Neural cell (in vitro differentiated cells): Measurements from ENCODE around the gene PRSS2. TPM values are rescaled to one million over a fixed set of nuclear protein-coding genes. Genes with fewer than 3 reads are reported as not detected.

ENCODE experiments used
- polyA plus RNA-seq: library from polyadenylated mRNA; depleted of rRNA; stranded (reverse); fragments of >200 nt; gene quantifications from 2 replicates; pipeline ENCODE4 v1.2.3, GENCODE V29; 2014
- small RNA-seq, 3 experiments: library from RNA; depleted of rRNA; stranded (forward); fragments of <200 nt; gene quantifications; one replicate each; pipeline ENCODE3, GENCODE V24; 2012

PRSS2 gene
- polyA plus RNA-seq, 1 donor from 2014 or later, result not detected

Small RNA genes lying within 50 kb of the gene (small RNA-seq; reads per million reads assigned to genes)
- gene TRBD1 (0 reads per million in 3 experiments), gene TRBJ1-1 (0 reads per million in 3 experiments), gene TRBJ1-2 (0 reads per million in 3 experiments), gene TRBJ1-3 (0 reads per million in 3 experiments), gene TRBJ1-4 (0 reads per million in 3 experiments), gene TRBJ1-5 (0 reads per million in 3 experiments), gene TRBJ1-6 (0 reads per million in 3 experiments), gene TRBJ2-1 (0 reads per million in 3 experiments), gene TRBJ2-2 (0 reads per million in 3 experiments), gene TRBJ2-2P (0 reads per million in 3 experiments), gene TRBJ2-3 (0 reads per million in 3 experiments), gene TRBJ2-4 (0 reads per million in 3 experiments), gene TRBJ2-5 (0 reads per million in 3 experiments), gene TRBJ2-6 (0 reads per million in 3 experiments), gene TRBJ2-7 (0 reads per million in 3 experiments)

Other genes with a start within 250 kb of the PRSS2 start
- not detected in 2 replicates for gene PRSS1, start 21.5 kb upstream of the PRSS2 start, polyA plus RNA-seq
- gene EPHB6, start 84.1 kb downstream of the PRSS2 start, polyA plus RNA-seq, result 14.8 and 25.3 TPM in 2 replicates
- gene TRPV6, start 114.8 kb downstream of the PRSS2 start, polyA plus RNA-seq, result 0.30 and 0.38 TPM in 2 replicates
- gene TRPV5, start 162.8 kb downstream of the PRSS2 start, polyA plus RNA-seq, result 0.52 TPM in 1 of 2 replicates, not detected in the other
- gene LLCFC1, start 168.5 kb downstream of the PRSS2 start, polyA plus RNA-seq, result not detected in 2 replicates
- gene KEL, start 191.4 kb downstream of the PRSS2 start, polyA plus RNA-seq, result 0.96 and 2.2 TPM in 2 replicates